ENCODE data around the gene KLHL17. TPM values are rescaled to one million over a fixed set of nuclear protein-coding genes. Genes with fewer than 3 reads are reported as not detected.

Gene KLHL17
- total RNA-seq, 3 donors from 2014 or later (not counting 1 experiment from before 2014, with no cell fraction given): 17.8 to 33.5 (median 22.4) TPM

GRCh38 chr1:963301-963651 lies 2.9 kb downstream of the KLHL17 start:
- no peak for TF ChIP-seq CTCF (IDR thresholded peaks at IDR 0.05)
- H3K27ac Mint-ChIP-seq: no peak overlapping the region
- no peaks in the 10 kb centered on the region for H3K27me3 ChIP-seq (ENCODE audit: control insufficient read depth, insufficient read depth, low read length)
- H3K4me3 Mint-ChIP-seq: peak overlapping the region; percentile 9
- H3K36me3 Mint-ChIP-seq: no peaks in the 10 kb centered on the region
- H3K36me3 ChIP-seq (ENCODE audit: control insufficient read depth, insufficient read depth, low read length): no peaks in the 10 kb centered on the region
- ATAC-seq (no peak), DNase-seq (no peak)
- 93% methylated on average over 16 of the region's 16 CpGs for WGBS (ENCODE audit: insufficient coverage)
- peaks cover 48% of the 10 kb centered on the region for H3K4me1 ChIP-seq (ENCODE audit: control insufficient read depth, insufficient read depth, low read length)
- H3K9me3 ChIP-seq (ENCODE audit: control insufficient read depth, insufficient read depth, low read length): no peaks in the 10 kb centered on the region
- H3K9me3 Mint-ChIP-seq: no peaks in the 10 kb centered on the region
- no peak overlapping the region for H3K27ac ChIP-seq (ENCODE audit: low read length)
- H3K27me3 Mint-ChIP-seq (ENCODE audit: low read depth in 2 of 2): peaks cover 0 to under 1% of the 10 kb centered on the region in 2 donors
- intact Hi-C loops (cut with micrococcal nuclease): no loop called here
- H3K4me1 Mint-ChIP-seq: peaks cover 6% of the 10 kb centered on the region in 2 donors
- H3K4me3 ChIP-seq (ENCODE audit: low read length): no peak overlapping the region

GRCh38 chr1:963746-964525 lies 3.6 kb downstream of the KLHL17 start:
- WGBS (ENCODE audit: insufficient coverage): 95% methylated on average over 47 of the region's 47 CpGs
- TF ChIP-seq CTCF (IDR thresholded peaks at IDR 0.05): no peak
- Mint-ChIP-seq H3K27ac (no peak overlapping the region), H3K4me1 (no peaks in the 10 kb centered on the region), H3K4me3 (no peak overlapping the region), H3K27me3 (ENCODE audit: low read depth in 2 of 2) (peaks cover 0 to 4% of the 10 kb centered on the region in 2 donors), H3K36me3 (no peaks in the 10 kb centered on the region), H3K9me3 (no peaks in the 10 kb centered on the region)
- Histone ChIP-seq H3K4me3 (ENCODE audit: low read length) (no peak overlapping the region), H3K27ac (ENCODE audit: low read length) (no peak overlapping the region), H3K4me1 (ENCODE audit: control insufficient read depth, insufficient read depth, low read length) (peaks cover 41% of the 10 kb centered on the region), H3K9me3 (ENCODE audit: control insufficient read depth, insufficient read depth, low read length) (no peaks in the 10 kb centered on the region), H3K36me3 (ENCODE audit: control insufficient read depth, insufficient read depth, low read length) (no peaks in the 10 kb centered on the region), H3K27me3 (ENCODE audit: control insufficient read depth, insufficient read depth, low read length) (no peaks in the 10 kb centered on the region)
- no peak for ATAC-seq
- no peak for DNase-seq
- intact Hi-C loops (cut with micrococcal nuclease): no loop called here

GRCh38 chr1:964691-965525 lies 4.5 kb downstream of the KLHL17 start:
- Mint-ChIP-seq H3K27ac (no peak overlapping the region), H3K9me3 (no peaks in the 10 kb centered on the region), H3K4me1 (no peaks in the 10 kb centered on the region), H3K27me3 (ENCODE audit: low read depth in 2 of 2) (peaks cover 0 to 10% of the 10 kb centered on the region in 2 donors), H3K4me3 (peak overlapping the region; percentile 9), H3K36me3 (no peaks in the 10 kb centered on the region)
- intact Hi-C loops (cut with micrococcal nuclease): no loop called here
- peaks cover 34% of the 10 kb centered on the region for H3K4me1 ChIP-seq (ENCODE audit: control insufficient read depth, insufficient read depth, low read length)
- H3K9me3 ChIP-seq (ENCODE audit: control insufficient read depth, insufficient read depth, low read length): no peaks in the 10 kb centered on the region
- no peak overlapping the region for H3K4me3 ChIP-seq (ENCODE audit: low read length)
- DNase-seq (no peak), ATAC-seq (no peak)
- no peaks in the 10 kb centered on the region for H3K27me3 ChIP-seq (ENCODE audit: control insufficient read depth, insufficient read depth, low read length)
- no peaks in the 10 kb centered on the region for H3K36me3 ChIP-seq (ENCODE audit: control insufficient read depth, insufficient read depth, low read length)
- 95% methylated on average over 39 of the region's 51 CpGs for WGBS (ENCODE audit: insufficient coverage)
- no peak for TF ChIP-seq CTCF (IDR thresholded peaks at IDR 0.05)
- no peak overlapping the region for H3K27ac ChIP-seq (ENCODE audit: low read length)

Data from natural killer cell (primary cell).